OCI-LY1 (cell line): ENCODE data around the gene TPSAB1.
"Not testable (repeated sequence)": the region's sequence is repeated elsewhere in the genome, so short reads cannot be mapped to it uniquely, and the experiment has no call there.

Experiments
- CTCF ChIP-seq: fragments of 200-600 bp; sonication (generic), shearing (Covaris generic); IDR thresholded peaks from 2 replicates; pipeline ENCODE4 v1.5.1; 2017; ENCODE audit warnings: mild to moderate bottlenecking, antibody characterized with exemption, low read length, moderate library complexity, mixed read lengths
- EZH2 ChIP-seq: fragments of 200-600 bp; sonication (generic), shearing (Covaris generic); IDR thresholded peaks from 2 replicates; pipeline ENCODE4 v1.8.0; 2017; ENCODE audit warnings: borderline replicate concordance, mixed run types, mild to moderate bottlenecking, antibody characterized with exemption, low read length, moderate library complexity, mixed read lengths

GRCh38 chr16:1249031-1249755, 8.7 kb downstream of the TPSAB1 start:
- not testable (repeated sequence) for TF ChIP-seq CTCF, EZH2
